Esophagus mucosa (tissue), 1 donor: ENCODE results near the gene TNFRSF8. TPM values are rescaled to one million over a fixed set of nuclear protein-coding genes. Genes with fewer than 3 reads are reported as not detected.
"Not testable (repeated sequence)": the region's sequence is repeated elsewhere in the genome, so short reads cannot be mapped to it uniquely, and the experiment has no call there.

Experiments used
- ATAC-seq: fragments of 200-7000 bp; cut with Tn5 transposase; one replicate; pipeline ENCODE4 v1.9.1; 2020
- total RNA-seq: library from RNA; stranded (reverse); gene quantifications from one replicate; pipeline ENCODE4 v1.2.4, GENCODE V29; 2023
- donor health status: DM: yes; HTN: yes; CAD: no.

TNFRSF8 gene
- total RNA-seq, 1 donor from 2014 or later, result 0.12 TPM

- ATAC-seq, result no peak
Observed at GRCh38 chr1:12039164-12039525, 24.0 kb upstream of the TNFRSF8 start.

- peak; percentile 40 for ATAC-seq
Observed at GRCh38 chr1:12039824-12040456, 23.2 kb upstream of the TNFRSF8 start.

DNA sequence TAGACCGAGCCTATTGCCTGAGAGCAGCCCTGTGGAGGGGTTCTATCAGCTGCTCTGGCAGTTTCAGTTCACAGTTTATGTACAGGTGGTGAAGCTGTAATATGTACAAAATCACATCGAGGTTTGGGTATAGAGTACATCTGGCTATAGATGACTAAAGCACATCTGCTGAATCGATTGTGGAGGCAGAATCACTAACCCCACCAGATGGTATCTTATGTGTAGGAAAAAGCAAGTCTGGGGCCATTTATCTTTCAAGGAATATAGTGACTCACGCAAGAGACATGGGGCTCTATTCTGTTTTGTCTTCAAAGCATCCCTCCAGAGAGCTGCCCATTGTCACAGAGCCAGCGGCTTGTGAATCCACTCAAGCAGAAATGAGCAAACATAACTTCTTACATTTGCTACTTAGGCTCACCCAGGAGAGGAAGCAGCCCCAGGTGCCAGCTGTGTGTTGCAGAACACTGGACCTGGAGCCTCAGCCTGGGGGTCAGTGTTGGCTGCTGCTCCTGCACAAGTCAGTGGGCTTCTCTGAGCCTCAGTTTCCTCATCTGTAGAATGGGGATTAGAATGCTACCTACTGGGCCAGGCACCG, 22.5 kb upstream of the TNFRSF8 start:
- peak; percentile 61 for ATAC-seq

DNA sequence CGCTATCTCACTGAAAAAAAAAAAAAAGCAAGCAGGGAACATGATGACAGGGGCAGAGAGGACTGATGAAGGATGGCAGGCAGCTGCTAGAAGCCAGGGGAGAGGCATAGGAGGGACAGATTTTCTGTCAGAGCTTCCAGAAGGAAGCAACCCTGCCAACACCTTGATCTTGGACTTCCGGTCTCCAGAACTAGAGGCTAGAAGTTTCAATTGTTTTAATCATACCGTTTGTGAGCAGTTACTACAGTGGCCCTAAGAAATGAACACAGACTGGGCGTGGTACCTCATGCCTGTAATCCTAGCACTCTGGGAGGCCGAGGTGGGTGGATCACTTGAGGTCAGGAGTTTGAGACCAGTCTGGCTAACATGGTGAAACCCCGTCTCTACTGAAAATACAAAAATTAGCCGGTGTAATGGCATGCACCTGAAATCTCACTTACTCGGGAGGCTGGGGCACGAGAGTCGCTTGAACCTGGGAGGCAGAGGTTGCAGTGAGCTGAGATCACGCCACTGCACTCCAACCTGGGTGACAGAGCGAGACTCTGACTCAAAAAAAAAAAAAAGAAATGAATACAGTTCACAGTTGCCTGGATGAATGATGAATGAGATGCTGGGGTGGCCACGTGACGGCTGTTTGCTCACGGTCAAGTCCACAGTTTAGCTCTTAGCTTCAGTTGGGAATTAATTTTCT, 18.8 kb upstream of the TNFRSF8 start:
- not testable (repeated sequence) for ATAC-seq

GRCh38 chr1:12046749-12047119, 16.4 kb upstream of the TNFRSF8 start:
- no peak for ATAC-seq

DNA sequence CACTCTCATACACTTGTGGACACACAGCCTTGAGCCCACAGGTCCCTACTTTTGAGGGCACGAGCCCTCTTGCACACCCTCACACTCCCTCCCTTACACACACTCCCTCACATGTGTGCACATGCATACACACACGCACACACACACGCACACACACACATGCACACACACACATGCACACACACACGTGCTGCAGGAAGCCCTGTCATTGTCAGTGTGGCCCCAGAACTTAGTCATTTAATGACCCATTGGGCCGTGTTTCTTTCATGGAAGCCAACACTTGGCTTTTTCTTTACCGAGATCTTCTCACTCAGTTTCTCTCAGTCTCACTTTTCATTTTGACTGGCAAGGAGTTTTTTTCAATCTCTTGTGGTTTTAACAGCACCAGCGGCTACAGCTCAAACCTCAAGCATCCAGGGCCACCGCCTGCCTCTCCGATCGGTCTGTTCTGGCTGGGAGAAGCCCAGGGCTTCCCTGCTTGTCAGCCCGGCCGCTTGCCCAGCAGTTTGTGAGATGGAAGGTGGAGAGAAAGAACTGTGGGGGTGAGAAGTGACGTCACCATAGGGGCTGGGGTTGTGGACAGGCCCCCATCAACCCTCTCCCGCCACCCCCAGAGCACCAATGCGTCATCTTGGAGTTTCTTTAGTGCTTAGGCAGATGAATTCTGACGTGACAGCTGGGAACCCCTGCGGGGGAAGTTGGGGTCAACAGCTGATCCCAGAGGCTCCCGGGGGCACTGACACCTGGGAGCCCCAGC, 15.8 kb upstream of the TNFRSF8 start:
- ATAC-seq, result peak; percentile 10

GRCh38 chr1:12048372-12048771, 14.7 kb upstream of the TNFRSF8 start:
- ATAC-seq, result no peak

DNA sequence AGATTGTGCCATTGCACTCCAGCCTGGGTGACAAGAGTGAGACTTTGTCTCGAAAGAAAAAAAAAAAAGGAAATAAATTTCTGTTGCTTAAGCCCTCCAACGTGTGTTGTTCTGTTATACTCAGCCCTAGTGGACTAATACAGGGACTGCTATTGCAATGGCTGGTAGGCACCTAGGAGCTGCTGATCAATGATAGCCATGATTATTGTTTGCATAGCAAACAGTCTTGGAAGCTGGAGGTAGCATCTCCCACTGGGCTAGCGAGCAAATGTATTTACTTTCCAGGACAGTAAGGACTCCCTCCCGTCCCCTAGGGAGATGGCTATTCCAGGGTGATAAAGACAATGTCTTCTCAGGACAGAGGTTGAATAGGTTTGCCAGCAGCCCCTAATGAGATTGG, 13.5 kb upstream of the TNFRSF8 start:
- no peak for ATAC-seq

GRCh38 chr1:12051361-12051760, 11.7 kb upstream of the TNFRSF8 start:
- no peak for ATAC-seq

GRCh38 chr1:12052008-12052573, 11.0 kb upstream of the TNFRSF8 start:
- ATAC-seq, result peak; percentile 84

- peak; percentile 45 for ATAC-seq
Observed at GRCh38 chr1:12052997-12053686, 10.0 kb upstream of the TNFRSF8 start.

DNA sequence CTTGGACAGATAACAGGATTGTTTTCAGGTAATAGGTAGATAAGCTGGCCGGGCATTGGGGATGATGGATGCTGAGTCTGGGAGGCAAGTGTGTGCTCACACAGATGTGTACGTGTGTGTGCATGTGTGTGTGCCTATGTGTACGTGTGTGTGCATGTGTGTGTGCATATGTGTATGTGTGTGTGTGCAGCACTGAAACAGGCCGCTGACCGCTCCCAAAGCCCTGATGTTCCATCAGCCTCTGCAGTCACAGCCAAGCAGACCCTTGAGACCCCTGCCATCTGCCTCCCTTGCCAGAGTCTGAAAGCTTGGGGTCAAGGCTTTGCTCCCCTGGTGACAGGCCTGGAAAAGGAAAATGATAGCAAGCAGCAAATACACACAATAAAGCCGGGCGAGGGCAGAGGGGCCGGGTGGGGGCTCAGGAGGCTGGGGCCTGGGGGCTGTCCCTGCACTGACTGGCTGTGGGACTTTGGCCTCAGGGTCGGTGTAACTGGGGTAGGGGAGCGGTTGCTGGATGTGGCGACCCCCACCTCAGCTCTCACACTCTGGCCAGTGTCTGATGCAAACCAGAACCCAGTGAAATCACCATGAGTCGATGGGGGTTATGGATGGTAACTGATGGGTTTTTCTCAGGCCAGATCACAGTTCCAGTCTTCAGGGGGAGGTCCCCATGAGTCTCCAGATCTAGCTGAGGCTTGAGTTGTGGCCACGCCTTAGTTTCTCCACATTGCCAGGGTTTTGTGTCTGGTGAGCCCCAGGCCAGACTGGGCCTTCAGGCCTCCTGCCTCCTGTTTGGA, 9.2 kb upstream of the TNFRSF8 start:
- no peak for ATAC-seq

- ATAC-seq, result no peak
Observed at GRCh38 chr1:12055259-12055658, 7.8 kb upstream of the TNFRSF8 start.

GRCh38 chr1:12056331-12056841, 6.7 kb upstream of the TNFRSF8 start:
- no peak for ATAC-seq

GRCh38 chr1:12057382-12057781, 5.7 kb upstream of the TNFRSF8 start:
- peak; percentile 16 for ATAC-seq

DNA sequence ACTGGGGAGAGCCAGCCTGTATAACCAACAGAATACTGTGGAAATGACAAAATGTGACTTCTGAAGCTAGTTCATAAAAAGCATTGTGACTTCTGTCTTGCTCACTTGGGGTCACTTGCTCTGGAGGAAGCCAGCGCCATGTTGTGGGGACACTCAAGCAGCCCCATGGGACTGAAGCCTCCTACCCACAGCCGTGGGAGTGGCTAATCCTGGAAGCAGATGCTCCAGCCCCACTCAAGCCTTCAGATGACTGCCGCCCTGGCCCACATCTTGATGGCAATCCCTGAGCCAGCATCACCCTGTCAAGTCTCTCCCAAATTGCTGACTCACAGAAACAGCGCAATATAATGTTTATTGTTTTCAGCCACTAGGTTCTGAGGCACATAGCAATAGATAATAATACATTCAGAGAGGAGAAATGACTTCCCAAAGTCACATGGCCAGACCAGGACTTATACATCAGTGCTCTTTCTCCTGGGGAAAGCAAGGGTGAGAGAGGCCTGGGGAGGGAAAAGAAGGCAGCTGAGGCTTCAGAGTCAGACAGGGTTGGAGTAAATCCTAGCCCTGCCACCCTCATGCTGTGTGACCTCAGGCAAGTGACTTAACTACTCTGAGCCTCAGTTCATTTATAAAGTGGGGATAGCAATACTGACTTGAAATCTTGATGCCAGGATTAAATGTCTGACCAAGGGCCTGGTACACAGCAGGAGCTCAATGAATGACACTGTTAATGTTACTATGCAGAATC, 5.0 kb upstream of the TNFRSF8 start:
- ATAC-seq, result no peak

- ATAC-seq, result no peak
Observed at GRCh38 chr1:12059226-12059625, 3.9 kb upstream of the TNFRSF8 start.

DNA sequence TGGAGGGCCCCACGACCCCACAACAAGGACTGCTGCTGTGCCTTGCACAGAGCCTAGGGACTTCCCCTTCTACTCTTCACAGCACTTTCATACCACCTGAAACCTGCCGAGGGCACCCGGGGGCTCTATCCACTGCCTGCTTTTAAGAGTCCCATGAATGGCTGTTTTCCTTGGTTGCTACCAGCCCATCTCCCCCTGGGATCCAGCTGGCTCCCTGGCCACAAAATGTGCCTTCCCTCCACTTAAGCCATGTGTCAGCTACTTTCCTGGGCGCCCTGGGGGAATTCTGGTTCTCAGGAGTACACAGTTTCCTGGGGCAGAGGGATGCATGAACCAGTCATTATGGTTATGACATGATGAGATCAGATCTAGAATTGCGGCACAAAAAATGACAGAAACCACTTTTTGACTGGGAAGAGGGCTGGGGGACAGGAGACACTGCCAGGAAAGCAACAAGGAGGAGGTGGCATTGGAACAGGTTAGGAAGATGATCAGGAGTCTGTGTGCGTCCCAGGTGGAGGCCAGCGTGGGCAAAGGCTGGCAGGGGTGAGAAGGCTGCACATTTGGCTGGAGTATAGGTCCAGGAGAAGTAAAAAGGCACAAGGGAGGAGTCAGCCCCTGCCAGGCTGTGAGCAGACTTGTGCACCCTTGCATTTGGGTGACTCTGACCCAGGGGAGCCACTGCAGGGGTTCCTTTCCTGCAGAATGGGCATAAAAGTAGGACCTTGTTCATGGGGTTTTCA, 3.2 kb upstream of the TNFRSF8 start:
- no peak for ATAC-seq

GRCh38 chr1:12060500-12060899, 2.6 kb upstream of the TNFRSF8 start:
- no peak for ATAC-seq
